ENCODE measurements around the gene CERS2. TPM values are rescaled to one million over a fixed set of nuclear protein-coding genes. Genes with fewer than 3 reads are reported as not detected.

CERS2 gene
- total RNA-seq, 1 donor from 2014 or later, result 189 TPM

- H3K4me2 ChIP-seq (ENCODE audit: low read length), result peak within 1 kb of the TSS; percentile 99
- peak within 1 kb of the TSS; percentile 98 for H3K27ac Mint-ChIP-seq (ENCODE audit: unreplicated experiment)
- H3K27ac ChIP-seq (ENCODE audit: low read depth, low read length), result peak within 1 kb of the TSS; percentile 85
- H3K4me3 ChIP-seq (ENCODE audit: insufficient read depth, low read depth, low read length), result peak within 1 kb of the TSS; percentile 76
- peak within 1 kb of the TSS; percentile 95 for H2AFZ ChIP-seq (ENCODE audit: low read depth, low read length)
- no peaks in the 10 kb centered on the region for H4K20me1 ChIP-seq (ENCODE audit: insufficient read depth, low read length)
- TF ChIP-seq, protein P1, sequence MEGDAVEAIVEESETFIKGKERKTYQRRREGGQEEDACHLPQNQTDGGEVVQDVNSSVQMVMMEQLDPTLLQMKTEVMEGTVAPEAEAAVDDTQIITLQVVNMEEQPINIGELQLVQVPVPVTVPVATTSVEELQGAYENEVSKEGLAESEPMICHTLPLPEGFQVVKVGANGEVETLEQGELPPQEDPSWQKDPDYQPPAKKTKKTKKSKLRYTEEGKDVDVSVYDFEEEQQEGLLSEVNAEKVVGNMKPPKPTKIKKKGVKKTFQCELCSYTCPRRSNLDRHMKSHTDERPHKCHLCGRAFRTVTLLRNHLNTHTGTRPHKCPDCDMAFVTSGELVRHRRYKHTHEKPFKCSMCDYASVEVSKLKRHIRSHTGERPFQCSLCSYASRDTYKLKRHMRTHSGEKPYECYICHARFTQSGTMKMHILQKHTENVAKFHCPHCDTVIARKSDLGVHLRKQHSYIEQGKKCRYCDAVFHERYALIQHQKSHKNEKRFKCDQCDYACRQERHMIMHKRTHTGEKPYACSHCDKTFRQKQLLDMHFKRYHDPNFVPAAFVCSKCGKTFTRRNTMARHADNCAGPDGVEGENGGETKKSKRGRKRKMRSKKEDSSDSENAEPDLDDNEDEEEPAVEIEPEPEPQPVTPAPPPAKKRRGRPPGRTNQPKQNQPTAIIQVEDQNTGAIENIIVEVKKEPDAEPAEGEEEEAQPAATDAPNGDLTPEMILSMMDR (IDR thresholded peaks at IDR 0.05; ENCODE audit: insufficient read depth, low read depth, low read length), result no peak
- no peak for TF ChIP-seq EZH2 (IDR thresholded peaks at IDR 0.05; ENCODE audit: insufficient read depth, low read length)
- no peaks in the 10 kb centered on the region for H3K27me3 Mint-ChIP-seq (ENCODE audit: low read depth, unreplicated experiment)
- H3K9me3 Mint-ChIP-seq (ENCODE audit: unreplicated experiment), result no peaks in the 10 kb centered on the region
- no peaks in the 10 kb centered on the region for H3K36me3 ChIP-seq (ENCODE audit: insufficient read depth, low read length)
- peaks cover 1% of the 10 kb centered on the region for H3K36me3 Mint-ChIP-seq (ENCODE audit: low read depth, unreplicated experiment)
- no peaks in the 10 kb centered on the region for H3K9me3 ChIP-seq (ENCODE audit: insufficient read depth, low read depth, low read length)
- H3K4me1 Mint-ChIP-seq (ENCODE audit: low read depth, unreplicated experiment), result peaks cover 35% of the 10 kb centered on the region
- no peaks in the 10 kb centered on the region for H3K27me3 ChIP-seq (ENCODE audit: insufficient read depth, low read length)
- FAIRE-seq (no peak), DNase-seq (ENCODE audit: low read depth) (peak; percentile 88)
- peaks cover 49% of the 10 kb centered on the region for H3K4me1 ChIP-seq (ENCODE audit: insufficient read depth, low read length)
- H3K79me2 ChIP-seq (ENCODE audit: insufficient read depth, low read length), result peaks cover 6% of the 10 kb centered on the region
- H3K9ac ChIP-seq (ENCODE audit: low read length), result peak within 1 kb of the TSS; percentile 95
- H3K4me3 Mint-ChIP-seq (ENCODE audit: unreplicated experiment), result peak within 1 kb of the TSS; percentile 95
These were observed 33.9 kb upstream of the CERS2 start, which contains the start of gene PRUNE1 for GRCh38 chr1:151008244-151009205. TSS of gene PRUNE1 (plus strand) at chr1:151008449. CDS start at chr1:151008633, 184 bp downstream.

- FAIRE-seq (no peak), DNase-seq (ENCODE audit: low read depth) (no peak)
- H3K4me1 Mint-ChIP-seq (ENCODE audit: low read depth, unreplicated experiment), result peaks cover 33% of the 10 kb centered on the region
- H3K4me3 Mint-ChIP-seq (ENCODE audit: unreplicated experiment), result peak overlapping the region; percentile 95
- Histone ChIP-seq H3K9me3 (ENCODE audit: insufficient read depth, low read depth, low read length) (no peaks in the 10 kb centered on the region), H3K4me3 (ENCODE audit: insufficient read depth, low read depth, low read length) (peak overlapping the region; percentile 76), H4K20me1 (ENCODE audit: insufficient read depth, low read length) (no peaks in the 10 kb centered on the region), H3K4me1 (ENCODE audit: insufficient read depth, low read length) (peaks cover 47% of the 10 kb centered on the region), H3K79me2 (ENCODE audit: insufficient read depth, low read length) (peaks cover 6% of the 10 kb centered on the region), H3K27ac (ENCODE audit: low read depth, low read length) (peak overlapping the region; percentile 85), H3K9ac (ENCODE audit: low read length) (peak overlapping the region; percentile 95), H3K27me3 (ENCODE audit: insufficient read depth, low read length) (no peaks in the 10 kb centered on the region), H3K36me3 (ENCODE audit: insufficient read depth, low read length) (no peaks in the 10 kb centered on the region), H2AFZ (ENCODE audit: low read depth, low read length) (peak overlapping the region; percentile 6), H3K4me2 (ENCODE audit: low read length) (peak overlapping the region; percentile 99)
- no peak for TF ChIP-seq EZH2 (IDR thresholded peaks at IDR 0.05; ENCODE audit: insufficient read depth, low read length)
- TF ChIP-seq, protein P1 (IDR thresholded peaks at IDR 0.05; ENCODE audit: insufficient read depth, low read depth, low read length), result no peak
- no peaks in the 10 kb centered on the region for H3K9me3 Mint-ChIP-seq (ENCODE audit: unreplicated experiment)
- H3K27me3 Mint-ChIP-seq (ENCODE audit: low read depth, unreplicated experiment), result no peaks in the 10 kb centered on the region
- H3K36me3 Mint-ChIP-seq (ENCODE audit: low read depth, unreplicated experiment), result peaks cover 1% of the 10 kb centered on the region
- H3K27ac Mint-ChIP-seq (ENCODE audit: unreplicated experiment), result peak overlapping the region; percentile 98
These were observed 33.2 kb upstream of the CERS2 start for GRCh38 chr1:151007853-151008243.

Measured in astrocyte (in vitro differentiated cells and primary cell).